Stimulated activated CD8-positive, alpha-beta memory T cell treated with anti-CD3 and anti-CD28 coated beads, Interleukin-4, amount 100 ng/mL, for 1 hour (primary cell): Measurements from ENCODE around the gene CCDC38.
"Not testable (repeated sequence)": the region's sequence is repeated elsewhere in the genome, so short reads cannot be mapped to it uniquely, and the experiment has no call there.

Experiments used
- DNase-seq, 2 donors: peaks; one replicate each; pipeline ENCODE4 v3.0.0-alpha.2; 2020; ENCODE audit warnings: low read depth in 2 of 2, low spot score in 1 of 2

The CCDC38 gene

DNA sequence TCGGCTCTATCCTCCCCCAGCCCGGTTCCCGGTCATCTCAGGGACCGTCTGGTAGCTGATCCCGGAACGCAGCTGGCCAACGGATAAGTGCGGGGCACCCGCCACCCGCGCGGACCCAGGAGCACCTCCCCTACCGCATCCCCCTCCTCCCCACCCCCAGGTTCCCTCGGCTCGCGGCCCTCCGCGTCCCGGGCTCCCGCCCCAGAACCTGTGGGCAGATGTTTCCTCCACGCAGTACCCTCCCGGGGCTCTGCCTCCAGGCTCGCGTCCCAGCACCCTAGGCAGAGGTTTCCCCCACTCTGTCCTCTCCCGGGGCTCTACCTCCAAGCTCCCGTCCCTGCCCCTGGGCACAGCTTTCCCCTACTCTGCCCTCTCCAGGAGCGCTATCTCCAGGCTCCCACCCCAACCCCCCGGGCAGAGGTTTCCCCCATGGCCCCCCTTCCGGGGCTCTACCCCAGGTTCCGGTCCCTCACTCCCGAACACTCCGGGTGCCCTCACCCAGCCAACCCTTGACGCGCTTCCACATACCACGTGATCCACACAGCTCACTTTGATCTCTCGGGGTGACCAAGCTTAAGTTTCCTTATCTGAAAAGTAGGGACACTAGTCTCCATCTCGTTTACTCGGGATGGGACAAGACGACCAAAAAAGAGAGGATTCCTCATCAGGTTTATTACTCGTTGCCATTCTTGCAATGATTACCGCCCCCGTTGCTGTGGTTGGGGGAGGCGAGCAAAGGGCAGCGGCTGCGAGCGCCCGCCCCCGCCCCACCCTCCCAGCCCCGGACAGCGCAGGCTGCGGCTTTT, at the start of gene CCDC38:
Gene CCDC38, minus strand, starts transcription at position 91 of the 806 bp plus-strand sequence. CDS start 6,105 bp downstream, outside the sequence.
- peak; percentile 46 to 64 for DNase-seq

DNA sequence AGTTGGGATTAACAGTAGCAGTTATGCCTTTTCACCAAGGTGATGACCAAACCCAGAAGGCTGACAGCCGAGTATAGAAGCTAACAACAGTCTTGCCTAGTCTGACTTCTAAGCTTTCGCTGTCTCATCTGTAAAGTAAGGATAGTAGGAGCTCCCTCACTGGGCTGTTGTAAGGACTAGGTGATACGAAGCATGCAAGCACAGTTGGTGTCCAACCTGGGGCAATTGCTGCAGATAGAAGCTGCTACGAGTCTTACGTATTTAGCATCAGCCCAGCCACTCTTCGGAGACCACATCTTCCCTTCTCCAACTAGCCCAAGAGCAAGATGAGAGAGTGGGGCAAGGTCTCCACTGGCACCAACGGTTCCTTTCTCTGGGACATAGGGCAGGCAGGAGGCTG, 47.7 kb upstream of the CCDC38 start:
- DNase-seq = no peak

DNA sequence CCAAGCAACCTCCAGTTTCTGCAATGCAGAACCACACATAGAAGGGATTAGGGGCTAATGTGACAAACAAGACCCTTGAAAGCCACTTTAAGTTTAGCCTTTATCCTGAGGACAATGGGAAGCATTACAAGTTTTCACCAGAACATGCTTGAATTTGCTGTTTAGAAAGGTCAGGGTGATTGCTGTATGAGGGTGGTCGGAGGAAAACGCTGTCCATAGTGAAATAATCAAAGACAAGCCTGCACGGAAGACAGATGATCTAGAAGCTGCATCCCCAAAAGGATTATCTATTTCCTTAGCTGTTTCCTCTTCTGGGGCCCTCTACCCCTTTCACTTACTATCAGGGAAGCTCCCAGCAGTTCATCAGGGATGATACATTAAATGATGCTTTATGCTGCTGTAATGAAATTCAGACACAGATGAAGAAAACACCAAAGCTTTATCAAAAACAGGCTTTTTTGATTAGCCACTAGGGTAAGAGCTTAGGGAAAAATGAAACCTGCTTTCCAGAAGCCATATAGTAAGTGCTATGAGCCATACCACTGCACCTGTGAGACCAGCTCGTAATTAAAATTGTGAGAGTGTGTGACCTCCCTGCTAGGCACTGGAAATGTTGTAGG, 47.2 kb upstream of the CCDC38 start:
- DNase-seq = no peak

DNA sequence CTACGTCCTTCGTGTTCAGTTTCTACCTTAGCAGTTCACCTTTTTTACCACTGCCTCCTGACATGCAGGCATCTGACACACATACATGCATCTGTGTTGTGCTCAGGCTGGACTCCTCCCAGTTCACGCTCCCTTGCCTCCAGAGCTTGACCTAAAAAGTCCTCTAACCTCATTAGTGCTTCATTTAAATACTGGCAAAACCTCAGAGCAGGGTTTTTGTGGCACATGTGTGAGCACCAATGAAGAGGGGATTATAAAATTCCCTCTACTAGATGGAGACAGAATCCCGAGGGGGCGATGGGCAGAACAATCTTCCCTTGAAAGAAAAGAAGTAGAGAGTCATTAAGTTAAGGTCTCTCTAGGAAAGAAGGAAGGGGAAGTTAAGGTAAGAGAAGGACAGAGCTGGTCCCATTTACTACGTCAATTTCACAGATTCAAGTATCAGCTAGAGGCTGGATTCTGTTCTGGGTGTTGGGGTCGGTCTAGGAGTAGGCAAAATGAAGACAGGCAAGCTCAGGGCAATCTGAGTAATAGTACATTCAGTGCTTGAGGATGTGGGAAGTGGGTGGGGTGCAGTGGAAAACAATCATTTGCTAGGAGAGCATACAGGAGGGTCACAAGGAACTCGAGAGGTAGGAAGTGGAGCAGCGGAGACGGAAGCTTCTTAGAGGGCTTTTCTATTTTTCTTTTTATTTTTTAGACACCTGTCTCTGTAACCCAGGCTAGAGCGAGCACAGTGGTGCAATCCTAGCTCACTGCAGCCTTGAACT, 46.3 kb upstream of the CCDC38 start:
- DNase-seq = no peak

DNA sequence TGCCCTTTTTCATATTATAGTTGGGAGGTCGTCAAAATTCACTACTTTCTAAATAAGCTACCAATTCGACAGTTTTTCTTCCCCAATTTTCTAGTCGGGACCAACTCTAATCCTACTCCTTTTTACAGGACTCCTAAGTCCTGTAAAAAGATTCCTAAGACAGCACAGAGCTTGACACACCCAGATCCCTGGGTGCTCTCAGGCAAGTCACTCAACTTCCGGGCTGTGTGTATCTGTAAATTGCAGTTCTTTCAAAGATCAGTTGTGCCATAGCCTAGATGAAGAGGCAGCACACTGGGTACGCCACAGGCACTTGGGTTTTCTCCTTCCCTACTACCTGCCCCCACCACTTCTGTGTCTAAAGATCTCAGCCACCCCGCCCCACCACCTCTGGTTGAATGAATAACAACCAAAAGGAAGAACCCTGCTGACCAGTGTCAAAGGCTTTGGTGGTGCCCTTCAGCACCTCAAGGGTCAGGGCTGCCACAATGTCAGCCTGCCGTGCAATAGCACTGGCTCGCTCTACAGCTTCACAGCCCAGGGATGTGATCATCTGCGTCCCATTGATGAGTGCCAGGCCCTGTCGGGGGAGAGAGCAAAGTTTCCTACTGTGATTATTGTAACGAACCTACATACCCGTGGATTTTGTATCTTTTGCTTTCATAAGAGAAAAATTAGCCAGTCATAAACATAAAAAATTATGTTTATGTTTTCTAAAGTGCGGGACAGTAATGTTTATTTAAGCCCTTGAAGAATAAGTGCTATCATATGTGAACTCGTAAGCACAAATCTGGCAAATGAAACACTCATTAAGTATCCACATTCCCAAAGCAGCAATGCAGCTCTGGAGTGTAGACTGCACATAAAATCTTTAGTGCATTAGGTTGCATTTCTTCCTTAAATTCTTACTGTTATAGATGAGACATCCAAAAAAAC, 44.5 kb upstream of the CCDC38 start:
- DNase-seq = no peak

DNA sequence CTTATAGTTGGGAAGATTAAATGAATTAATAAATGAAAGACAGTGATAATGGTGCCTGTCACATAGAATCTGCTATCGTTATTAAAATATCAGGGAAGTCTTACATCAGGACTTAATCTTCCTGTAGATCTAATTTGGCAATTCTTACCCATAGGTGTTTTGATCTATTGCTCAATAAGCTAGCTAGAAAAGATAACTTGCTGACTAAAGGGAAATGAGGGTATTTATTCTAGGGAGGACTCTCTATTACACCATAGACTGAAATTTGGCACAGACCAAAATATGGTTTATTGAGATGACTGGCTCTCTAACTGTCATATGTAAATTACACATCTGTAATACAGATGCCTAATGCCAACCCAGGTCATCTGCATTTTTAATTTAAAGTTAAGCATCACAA, 42.3 kb upstream of the CCDC38 start:
- no peak for DNase-seq

DNA sequence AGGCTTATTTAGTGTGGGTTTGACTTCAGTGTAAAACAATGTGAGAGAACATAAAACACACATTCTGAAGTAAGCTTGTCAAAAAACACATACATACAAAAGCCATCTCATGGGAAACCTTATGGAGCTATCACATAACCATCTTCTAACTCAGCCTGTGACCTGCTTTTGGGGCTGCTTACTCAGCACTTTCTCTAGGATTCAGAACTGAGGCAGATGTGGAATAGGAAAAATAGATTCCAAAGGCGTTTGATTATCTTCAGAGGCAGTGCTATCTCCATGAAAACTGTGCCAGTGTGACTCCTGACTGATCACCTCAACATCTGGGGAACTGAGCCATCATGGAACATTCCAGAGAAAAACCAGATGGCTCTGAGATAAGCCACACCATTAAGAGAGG, 40.2 kb upstream of the CCDC38 start:
- no peak for DNase-seq

DNA sequence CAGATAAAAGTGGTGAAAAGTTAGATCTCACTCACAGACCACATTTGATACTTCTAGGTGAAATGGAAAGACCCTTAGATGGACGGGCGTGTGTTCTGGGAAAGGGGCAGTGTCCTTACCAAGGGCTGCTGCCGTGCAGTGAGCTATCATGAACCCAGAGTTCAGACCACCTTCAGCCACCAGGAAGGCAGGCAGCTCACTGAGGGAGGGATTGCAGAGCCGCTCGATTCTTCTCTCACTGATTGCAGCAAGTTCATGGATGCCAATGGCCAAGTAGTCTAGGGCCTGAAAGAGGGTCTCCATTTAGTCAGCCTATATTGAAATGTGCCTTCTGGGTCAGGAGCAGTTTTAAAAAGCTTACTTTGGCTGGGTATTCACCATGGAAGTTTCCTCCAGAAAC, 38.0 kb upstream of the CCDC38 start:
- no peak for DNase-seq

DNA sequence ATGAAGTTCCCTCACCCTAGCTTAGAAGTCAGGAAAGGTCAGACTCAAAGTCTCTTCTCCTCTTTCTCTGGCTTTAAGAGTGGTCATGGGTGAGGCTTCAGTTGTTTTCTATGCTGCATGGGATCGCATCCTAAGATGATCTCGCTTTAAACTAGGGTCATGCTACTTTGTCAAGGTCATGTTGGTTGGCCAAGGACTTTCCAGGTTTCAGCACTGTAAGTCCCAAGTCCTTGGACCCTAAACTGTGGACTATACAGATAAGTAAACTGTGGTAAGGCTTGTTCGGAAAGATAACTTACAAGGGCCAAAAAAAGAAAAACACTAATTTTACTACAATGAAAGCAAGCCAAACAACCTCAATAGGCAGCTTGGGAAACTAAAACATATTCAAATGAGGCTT, 36.4 kb upstream of the CCDC38 start:
- DNase-seq = no peak

DNA sequence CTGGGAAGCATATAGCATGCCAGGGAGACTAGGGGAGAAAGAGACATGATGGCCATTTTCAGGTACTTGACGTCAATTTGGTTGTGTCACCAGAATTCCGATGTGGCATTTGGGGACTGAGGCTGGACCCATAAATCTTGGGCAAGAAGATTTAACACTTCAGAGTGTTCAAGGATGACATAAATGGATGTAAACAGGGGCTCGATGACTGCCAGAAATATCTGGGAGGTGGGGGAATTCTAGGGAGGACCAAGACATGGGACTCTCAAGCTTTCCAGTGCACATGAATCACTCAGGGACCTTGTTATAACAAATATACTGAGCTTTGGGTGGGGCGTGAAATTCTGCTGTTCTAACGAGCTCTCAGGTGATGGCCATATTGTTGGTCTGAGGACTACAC, 35.9 kb upstream of the CCDC38 start:
- no peak for DNase-seq

DNA sequence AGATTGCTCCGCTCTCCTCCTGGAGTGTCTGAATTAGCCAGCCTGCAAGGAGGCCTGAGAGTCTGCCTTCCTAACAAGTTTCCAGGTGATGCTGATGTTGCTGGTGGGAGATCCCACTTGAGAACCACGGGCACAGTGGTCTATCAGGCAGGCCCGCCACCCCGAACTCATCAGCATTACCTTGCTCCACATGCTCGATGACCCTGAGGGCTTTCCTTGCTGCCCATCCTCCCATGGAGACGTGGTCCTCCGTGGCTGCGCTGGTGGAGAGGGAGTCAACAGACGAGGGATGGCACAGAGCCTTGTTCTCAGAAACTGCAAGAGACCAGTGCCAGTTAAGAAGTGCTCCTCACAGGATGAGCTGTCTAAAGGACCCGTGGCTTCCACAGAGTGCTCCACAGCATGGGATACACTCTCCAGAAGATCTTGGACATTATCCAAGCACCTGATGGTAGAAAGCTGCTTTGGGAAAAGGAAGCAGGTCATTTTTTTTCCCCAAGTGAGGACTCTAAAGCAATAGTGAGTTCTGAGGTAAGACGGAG, 35.4 kb upstream of the CCDC38 start:
- DNase-seq = no peak

DNA sequence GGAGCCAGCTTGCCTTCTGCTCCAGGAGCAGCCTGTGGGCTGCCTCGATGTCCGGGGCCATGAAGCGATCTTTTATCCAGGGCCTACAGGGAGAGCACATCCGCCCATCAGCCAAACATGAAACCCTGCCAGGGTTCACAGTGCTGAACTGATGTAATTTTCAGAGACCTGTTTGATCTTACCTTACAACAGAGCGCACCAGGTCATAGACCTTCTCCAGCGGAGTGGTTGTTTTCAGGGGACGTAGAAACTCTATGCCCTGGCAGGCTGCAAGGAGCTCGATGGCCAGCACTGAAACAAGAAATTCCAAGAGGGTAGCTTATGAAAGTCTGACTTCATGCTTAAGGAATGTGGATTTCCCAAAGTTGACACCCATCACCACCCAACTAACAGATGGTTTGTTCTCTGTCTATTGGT, 34.0 kb upstream of the CCDC38 start:
- DNase-seq = no peak

DNA sequence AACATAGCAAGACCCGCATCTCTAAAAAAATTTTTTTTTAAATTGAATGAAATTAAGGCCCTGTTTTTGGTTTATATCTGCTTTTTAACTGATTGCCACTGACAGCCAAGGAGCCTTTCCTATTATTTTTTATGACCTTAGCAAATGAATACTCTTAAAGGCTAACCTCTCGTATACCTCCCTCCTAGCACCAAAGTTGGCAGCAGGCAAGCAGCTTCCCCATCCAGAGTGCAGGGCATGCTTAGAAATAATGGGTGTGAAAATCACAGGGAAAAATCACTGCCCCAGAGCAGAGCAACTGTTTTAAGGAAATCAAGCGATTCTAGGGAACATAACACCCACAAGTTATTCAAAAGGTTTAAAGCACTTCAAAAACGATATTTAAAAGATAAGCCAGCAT, 33.1 kb upstream of the CCDC38 start:
- DNase-seq = no peak

DNA sequence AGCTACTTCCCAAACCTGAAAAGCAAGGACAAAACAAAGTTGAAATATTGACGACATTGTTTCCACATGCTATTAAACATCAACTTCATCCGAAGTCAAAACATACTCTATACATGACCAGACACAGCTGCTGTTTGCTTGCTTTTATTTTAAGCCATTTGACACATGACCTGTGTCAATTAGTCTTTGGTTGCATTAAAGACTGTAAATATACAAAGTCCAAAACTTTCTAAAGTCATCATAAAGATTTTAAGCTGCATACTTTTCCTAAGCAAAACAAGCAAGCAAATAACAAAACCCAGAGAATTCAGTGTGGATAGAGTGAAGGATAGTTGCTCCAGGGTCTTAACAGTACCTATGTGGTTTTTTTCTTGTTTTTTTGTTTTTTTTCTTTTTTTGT, 31.9 kb upstream of the CCDC38 start:
- DNase-seq = no peak

DNA sequence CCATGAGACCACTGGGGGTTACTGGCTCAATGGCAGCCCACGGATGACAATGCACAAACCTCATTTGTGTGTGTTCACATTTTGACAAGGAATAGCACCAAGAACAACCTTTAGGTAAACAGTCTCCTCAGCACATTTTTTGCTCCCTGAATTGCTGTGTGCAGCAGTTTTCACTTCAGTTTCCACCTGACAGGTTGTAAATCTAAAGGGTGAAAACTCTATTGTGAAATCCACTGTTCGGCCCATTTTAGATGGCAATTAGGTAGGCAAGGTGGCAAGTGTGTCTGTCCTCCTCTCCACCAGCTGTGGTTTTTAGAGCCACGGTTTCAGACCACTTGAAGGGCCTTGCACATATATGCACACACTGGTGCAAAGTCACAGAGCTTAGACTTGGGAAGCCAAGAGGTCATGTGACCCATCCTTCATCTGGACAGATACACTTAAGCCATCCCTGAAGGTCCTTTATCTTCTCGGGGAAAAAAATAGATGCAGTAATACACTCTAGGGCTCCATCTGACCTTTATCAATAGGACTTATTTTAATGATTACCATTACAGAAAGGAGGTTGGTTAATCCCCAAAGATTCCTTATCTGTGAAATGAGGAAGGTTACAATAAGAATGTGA, 30.5 kb upstream of the CCDC38 start:
- DNase-seq = no peak

DNA sequence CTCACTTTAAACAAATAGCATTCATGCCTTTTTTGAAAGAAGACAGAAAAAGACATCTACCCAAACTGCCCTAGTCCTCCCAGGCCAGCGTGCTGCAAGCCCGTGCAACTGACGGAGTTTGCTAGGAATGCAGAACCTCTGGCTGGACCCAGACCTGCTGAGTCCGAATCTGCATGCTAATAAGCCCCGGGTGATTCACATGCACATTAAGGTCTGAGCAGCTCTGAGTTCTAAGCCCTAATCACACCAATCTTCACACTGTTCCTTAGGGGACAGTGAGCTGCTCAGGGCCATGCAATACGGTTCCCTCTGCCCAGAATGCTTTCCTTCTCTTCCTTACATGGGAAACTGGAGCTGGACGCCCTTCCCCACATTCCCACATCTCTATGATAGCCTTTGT, 28.5 kb upstream of the CCDC38 start:
- DNase-seq = no peak

DNA sequence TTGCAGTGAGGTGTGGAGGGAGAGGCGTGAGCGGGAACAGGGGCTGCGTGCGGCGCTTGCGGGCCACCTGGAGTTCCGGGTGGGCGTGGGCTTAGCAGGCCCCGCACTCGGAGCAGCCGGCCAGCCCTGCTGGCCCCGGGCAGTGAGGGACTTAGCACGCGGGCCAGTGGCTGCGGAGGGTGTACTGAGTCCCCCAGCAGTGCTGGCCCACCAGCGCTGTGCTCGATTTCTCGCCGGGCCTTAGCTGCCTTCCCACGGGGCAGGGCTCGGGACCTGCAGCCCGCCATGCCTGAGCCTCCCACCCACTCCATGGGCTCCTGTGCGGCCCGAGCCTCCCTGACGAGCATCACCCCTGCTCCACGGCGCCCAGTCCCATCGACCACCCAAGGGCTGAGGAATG, 26.7 kb upstream of the CCDC38 start:
- DNase-seq = not testable (repeated sequence)

DNA sequence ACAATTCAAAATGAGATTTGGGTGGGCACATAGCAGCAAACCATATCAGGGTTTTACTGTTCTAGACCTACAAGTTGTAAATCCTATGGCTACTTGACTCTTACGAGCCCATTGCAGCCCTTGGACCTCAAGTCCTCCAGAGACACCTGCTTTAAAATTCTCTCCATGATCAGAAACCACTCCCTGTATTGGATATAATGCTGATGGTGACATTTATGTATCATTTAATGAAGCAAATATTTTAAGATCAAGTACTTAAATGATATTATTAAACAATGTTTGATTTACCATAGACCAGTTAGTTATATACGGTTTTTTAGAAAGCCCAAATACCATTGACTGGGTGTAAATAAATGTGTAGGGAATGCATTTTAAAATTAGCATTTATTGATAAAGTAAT, 24.9 kb upstream of the CCDC38 start:
- DNase-seq = no peak

DNA sequence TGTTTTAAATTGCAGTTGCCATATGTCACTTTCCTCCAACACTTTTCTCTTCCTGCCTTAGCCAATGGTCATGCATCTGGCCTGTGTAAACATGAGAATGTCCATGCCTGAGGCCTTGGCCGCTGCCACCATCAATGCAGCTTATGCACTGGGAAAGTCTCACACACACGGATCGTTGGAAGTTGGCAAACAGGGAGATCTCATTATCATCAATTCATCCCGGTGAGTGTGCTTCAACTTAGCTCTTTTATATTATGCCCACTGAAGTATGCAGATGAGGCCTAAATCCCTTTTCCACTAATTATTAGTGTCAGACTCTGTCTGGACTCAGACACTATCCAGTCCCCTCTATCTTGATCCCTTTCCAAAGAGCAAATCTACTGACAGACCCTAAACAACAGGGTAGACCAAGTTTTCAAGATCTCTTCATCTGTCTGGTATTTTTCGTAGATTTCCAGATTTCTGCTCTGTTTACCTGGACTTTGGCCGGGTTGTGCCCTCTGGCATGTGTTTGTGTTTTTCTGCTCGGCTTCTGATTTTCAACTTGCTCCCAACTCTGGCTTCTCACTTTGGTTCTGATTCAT, 24.0 kb upstream of the CCDC38 start:
- no peak for DNase-seq

DNA sequence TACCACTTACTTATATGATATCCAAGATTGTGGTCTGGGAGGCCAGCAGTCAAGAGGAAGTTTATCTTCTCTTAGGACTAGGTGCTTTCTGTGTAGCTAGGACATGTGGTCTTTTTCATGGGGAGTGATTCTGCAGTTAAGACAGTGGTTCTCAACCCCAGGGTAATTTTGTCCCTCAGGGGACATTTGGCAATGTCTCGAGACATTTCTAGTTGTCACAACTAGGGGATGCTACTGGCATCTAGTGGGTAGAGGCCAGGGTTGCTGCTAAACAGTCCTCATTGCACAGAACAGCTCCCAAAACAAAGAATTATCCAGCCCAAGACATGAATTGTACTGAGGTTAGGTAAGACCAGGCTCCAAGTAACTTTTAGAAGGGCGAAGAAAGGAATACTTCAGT, 20.7 kb upstream of the CCDC38 start:
- no peak for DNase-seq
